ENCODE results near the gene BAIAP2L2. TPM values are rescaled to one million over a fixed set of nuclear protein-coding genes. Genes with fewer than 3 reads are reported as not detected.

Gene BAIAP2L2
- total and polyA plus RNA-seq, 7 donors = 0.23 to 5.1 (median 0.55) TPM; not detected in 1

DNA sequence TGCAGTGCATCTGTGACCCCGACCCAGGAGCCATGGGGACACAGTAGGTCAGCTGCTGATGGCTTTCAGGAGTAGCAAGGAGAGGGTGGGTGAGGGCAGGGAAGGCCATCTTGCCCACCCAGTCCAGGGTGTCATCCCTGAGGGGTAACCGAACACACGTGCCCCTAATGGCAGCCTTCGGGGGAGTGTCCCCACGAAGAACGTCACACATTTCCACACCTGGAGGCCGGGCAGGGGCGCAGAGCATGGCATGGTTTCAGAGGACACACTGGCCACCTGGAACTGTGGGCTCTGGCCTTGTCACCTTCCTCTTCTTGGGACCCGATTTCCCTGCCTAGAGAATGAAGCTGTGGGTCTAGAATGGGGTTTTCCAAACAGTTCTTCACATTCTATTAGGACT, 19.4 kb upstream of the BAIAP2L2 start:
- 84 to 88% (median 85%) methylated on average over 9 of the region's 9 CpGs for WGBS, 3 donors
- intact Hi-C loops (cut with DNase I) = no loop called here
- Histone ChIP-seq H3K27ac (no peak overlapping the region), H3K27me3 (ENCODE audit: insufficient read depth in 3 of 3, low read length in 2 of 3) (no peaks in the 10 kb centered on the region), H3K36me3 (ENCODE audit: insufficient read depth in 1 of 2, low read depth in 1 of 2) (peaks cover 2 to 42% of the 10 kb centered on the region in 2 donors), H3K4me3 (no peak overlapping the region), H3K9me3 (no peaks in the 10 kb centered on the region), H3K4me1 (peaks cover 9% of the 10 kb centered on the region)
- TF ChIP-seq, protein P1, sequence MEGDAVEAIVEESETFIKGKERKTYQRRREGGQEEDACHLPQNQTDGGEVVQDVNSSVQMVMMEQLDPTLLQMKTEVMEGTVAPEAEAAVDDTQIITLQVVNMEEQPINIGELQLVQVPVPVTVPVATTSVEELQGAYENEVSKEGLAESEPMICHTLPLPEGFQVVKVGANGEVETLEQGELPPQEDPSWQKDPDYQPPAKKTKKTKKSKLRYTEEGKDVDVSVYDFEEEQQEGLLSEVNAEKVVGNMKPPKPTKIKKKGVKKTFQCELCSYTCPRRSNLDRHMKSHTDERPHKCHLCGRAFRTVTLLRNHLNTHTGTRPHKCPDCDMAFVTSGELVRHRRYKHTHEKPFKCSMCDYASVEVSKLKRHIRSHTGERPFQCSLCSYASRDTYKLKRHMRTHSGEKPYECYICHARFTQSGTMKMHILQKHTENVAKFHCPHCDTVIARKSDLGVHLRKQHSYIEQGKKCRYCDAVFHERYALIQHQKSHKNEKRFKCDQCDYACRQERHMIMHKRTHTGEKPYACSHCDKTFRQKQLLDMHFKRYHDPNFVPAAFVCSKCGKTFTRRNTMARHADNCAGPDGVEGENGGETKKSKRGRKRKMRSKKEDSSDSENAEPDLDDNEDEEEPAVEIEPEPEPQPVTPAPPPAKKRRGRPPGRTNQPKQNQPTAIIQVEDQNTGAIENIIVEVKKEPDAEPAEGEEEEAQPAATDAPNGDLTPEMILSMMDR (IDR thresholded peaks at IDR 0.05) = no peak
- no peak for DNase-seq
- ATAC-seq = no peak

DNA sequence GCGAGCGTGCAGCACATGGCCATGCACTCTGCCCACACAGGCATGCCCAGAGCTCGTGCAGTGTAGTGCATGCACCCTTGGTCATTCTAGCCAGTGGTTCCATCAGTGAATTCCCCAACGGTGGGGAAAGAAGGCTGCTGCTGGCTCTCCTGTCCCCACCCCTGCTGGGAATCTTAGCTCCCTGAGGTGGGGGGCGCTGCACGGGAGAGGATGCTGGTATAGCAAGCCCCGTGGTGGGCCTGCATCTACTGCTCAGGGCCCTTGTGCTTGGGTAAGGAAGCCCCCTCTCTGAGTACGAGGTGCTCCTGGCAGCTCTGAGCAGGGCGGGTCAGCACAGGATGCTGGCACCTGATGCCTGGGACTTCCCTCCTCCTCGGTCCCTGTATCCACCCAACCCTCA, 18.5 kb upstream of the BAIAP2L2 start:
- no peak for DNase-seq
- Histone ChIP-seq H3K27ac (no peak overlapping the region), H3K4me3 (no peak overlapping the region), H3K27me3 (ENCODE audit: insufficient read depth in 3 of 3, low read length in 2 of 3) (no peaks in the 10 kb centered on the region), H3K4me1 (peaks cover 9% of the 10 kb centered on the region), H3K36me3 (ENCODE audit: insufficient read depth in 1 of 2, low read depth in 1 of 2) (peaks cover 2 to 38% of the 10 kb centered on the region in 2 donors), H3K9me3 (no peaks in the 10 kb centered on the region)
- ATAC-seq = no peak
- intact Hi-C loops (cut with DNase I) = no loop called here
- WGBS, 3 donors = 82 to 87% (median 87%) methylated on average over 10 of the region's 10 CpGs
- TF ChIP-seq, protein P1 (IDR thresholded peaks at IDR 0.05) = no peak

DNA sequence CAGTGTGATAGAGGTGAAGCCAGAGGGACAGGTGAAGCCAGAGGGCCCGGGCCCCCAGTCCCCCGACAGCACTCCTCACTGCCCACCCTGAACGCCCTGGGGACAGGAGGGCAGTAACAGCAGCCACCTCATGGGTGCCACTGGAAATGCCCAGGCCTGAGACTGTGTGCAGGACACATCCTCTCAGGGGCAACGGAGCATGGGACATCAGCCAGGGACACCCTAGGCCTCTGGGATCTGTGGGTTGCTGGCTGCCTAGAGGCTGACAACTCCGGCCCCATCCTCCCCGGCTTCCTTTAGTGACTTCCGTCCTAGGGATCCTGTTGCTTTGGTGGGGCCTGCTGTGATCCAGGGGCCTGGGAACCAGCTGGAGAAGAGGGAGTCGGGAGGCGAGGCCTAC, 17.4 kb upstream of the BAIAP2L2 start:
- H3K27me3 ChIP-seq (ENCODE audit: insufficient read depth in 3 of 3, low read length in 2 of 3) = no peaks in the 10 kb centered on the region
- no peak for ATAC-seq
- peaks cover 9% of the 10 kb centered on the region for H3K4me1 ChIP-seq
- H3K27ac ChIP-seq = no peak overlapping the region
- H3K36me3 ChIP-seq (ENCODE audit: insufficient read depth in 1 of 2, low read depth in 1 of 2) = peaks cover 0 to 27% of the 10 kb centered on the region in 2 donors
- intact Hi-C loops (cut with DNase I) = no loop called here
- DNase-seq = no peak
- 93 to 95% (median 94%) methylated on average over 8 to 9 of the region's 9 CpGs for WGBS, 3 donors
- TF ChIP-seq, protein P1 (IDR thresholded peaks at IDR 0.05) = no peak
- H3K4me3 ChIP-seq = no peak overlapping the region
- H3K9me3 ChIP-seq = no peaks in the 10 kb centered on the region

DNA sequence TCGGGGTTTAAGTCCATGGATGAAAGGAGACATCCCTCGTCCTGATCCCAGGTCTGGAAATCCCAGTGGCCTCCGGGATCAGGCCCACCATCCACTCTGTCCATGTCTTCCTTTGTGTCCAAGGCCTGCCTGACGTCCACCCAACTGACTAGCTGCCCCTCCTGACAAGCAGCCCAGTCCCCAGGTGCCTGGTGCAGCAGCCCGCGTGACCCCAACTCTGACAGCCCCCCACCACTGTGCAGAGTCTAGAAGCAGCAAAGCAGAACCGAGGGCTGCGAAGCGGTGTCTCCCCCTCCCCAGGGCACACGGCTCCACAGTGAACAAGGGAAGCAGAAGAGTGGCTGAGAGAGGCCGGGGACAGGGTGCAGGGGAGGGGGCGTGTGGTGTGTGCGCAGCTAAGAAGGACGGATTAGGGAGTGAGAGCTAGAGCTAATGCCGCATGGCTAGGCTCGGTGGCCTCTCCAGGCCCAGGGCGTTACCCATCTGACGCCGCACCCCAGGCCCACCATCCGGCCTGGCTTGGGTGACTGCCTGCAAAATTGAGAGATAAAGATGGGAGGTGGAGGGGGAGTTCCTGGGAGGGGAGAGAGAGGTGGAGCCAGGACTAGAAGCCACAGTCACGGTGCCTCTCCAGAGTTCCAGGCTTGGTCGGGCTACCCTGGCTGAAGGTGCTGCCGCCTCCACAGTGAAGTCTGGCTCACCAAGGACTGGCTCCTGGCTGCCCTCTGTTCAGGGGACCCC, 16.6 kb upstream of the BAIAP2L2 start:
- DNase-seq = no peak
- ATAC-seq = no peak
- intact Hi-C loops (cut with DNase I) = no loop called here
- Histone ChIP-seq H3K9me3 (no peaks in the 10 kb centered on the region), H3K27me3 (ENCODE audit: insufficient read depth in 3 of 3, low read length in 2 of 3) (no peaks in the 10 kb centered on the region), H3K36me3 (ENCODE audit: insufficient read depth in 1 of 2, low read depth in 1 of 2) (peaks cover 0 to 19% of the 10 kb centered on the region in 2 donors), H3K4me1 (peaks cover 9% of the 10 kb centered on the region), H3K27ac (no peak overlapping the region), H3K4me3 (no peak overlapping the region)
- WGBS, 3 donors = 94 to 95% (median 95%) methylated on average over 21 to 23 of the region's 23 CpGs
- TF ChIP-seq, protein P1 (IDR thresholded peaks at IDR 0.05) = no peak
